GM23338 (cell line): ENCODE data around the gene PCDHGA9. TPM values are rescaled to one million over a fixed set of nuclear protein-coding genes. Genes with fewer than 3 reads are reported as not detected.

Experiments
- ATAC-seq: fragments of 200-7000 bp; cut with Tn5 transposase; 3 replicates; pipeline ENCODE4 v1.9.1; 2020
- DNase-seq: peaks from one replicate; pipeline ENCODE4 v3.0.0-alpha.2; 2015; ENCODE audit warnings: low spot score
- H2AFZ ChIP-seq: fragments of 200-600 bp; sonication (generic); 2 replicates; pipeline ENCODE4 v1.8.0; 2016; ENCODE audit warnings: antibody characterized with exemption, mild to moderate bottlenecking, moderate library complexity
- H3F3A ChIP-seq: fragments of 200-600 bp; sonication (generic); replicated peaks from 2 replicates; pipeline ENCODE4 v1.8.0; 2017; ENCODE audit warnings: antibody characterized with exemption, mixed run types, low read depth
- H3K27ac ChIP-seq: fragments of 200-600 bp; sonication (generic); 2 replicates; pipeline ENCODE4 v1.6.1; 2016; ENCODE audit warnings: low read depth
- H3K27me3 ChIP-seq: fragments of 200-600 bp; sonication (generic); 2 replicates; pipeline ENCODE4 v1.8.0; 2016; ENCODE audit warnings: mild to moderate bottlenecking, mixed run types, moderate library complexity; ENCODE audit not compliant: insufficient read depth
- H3K36me3 ChIP-seq: fragments of 200-600 bp; sonication (generic); 2 replicates; pipeline ENCODE4 v1.8.0; 2016; ENCODE audit warnings: mild to moderate bottlenecking; ENCODE audit not compliant: insufficient read depth
- H3K4me1 ChIP-seq: fragments of 200-600 bp; sonication (generic); 2 replicates; pipeline ENCODE4 v1.8.0; 2016; ENCODE audit warnings: mild to moderate bottlenecking, moderate library complexity; ENCODE audit not compliant: insufficient read depth
- H3K4me2 ChIP-seq: fragments of 200-600 bp; sonication (generic); 2 replicates; pipeline ENCODE4 v1.7.1; 2017; ENCODE audit warnings: mixed run types
- H3K4me3 ChIP-seq: fragments of 200-600 bp; sonication (generic); 2 replicates; pipeline ENCODE4 v1.6.1; 2016; ENCODE audit warnings: mixed run types
- H3K79me2 ChIP-seq: fragments of 200-600 bp; sonication (generic); replicated peaks from 2 replicates; pipeline ENCODE4 v1.8.0; 2017; ENCODE audit warnings: mild to moderate bottlenecking; ENCODE audit not compliant: insufficient read depth
- H3K9me2 ChIP-seq: fragments of 200-600 bp; sonication (generic); 2 replicates; pipeline ENCODE4 v1.8.0; 2017; ENCODE audit not compliant: insufficient read depth
- H4K20me1 ChIP-seq: fragments of 200-600 bp; sonication (generic); replicated peaks from 2 replicates; pipeline ENCODE4 v1.8.0; 2017; ENCODE audit warnings: mild to moderate bottlenecking; ENCODE audit not compliant: insufficient read depth
- H3K27ac Mint-ChIP-seq: 2 replicates; pipeline ENCODE4 v1.8.0; 2020; ENCODE audit warnings: inconsistent platforms, mild to moderate bottlenecking, moderate library complexity, mixed read lengths
- H3K27me3 Mint-ChIP-seq: 3 replicates; pipeline ENCODE4 v1.8.0; 2022; ENCODE audit warnings: low read depth, mild to moderate bottlenecking, moderate library complexity, mixed read lengths, inconsistent platforms; ENCODE audit not compliant: insufficient read depth, poor library complexity
- H3K36me3 Mint-ChIP-seq: 3 replicates; pipeline ENCODE4 v1.8.0; 2021; ENCODE audit warnings: low read depth, mild to moderate bottlenecking, inconsistent platforms, moderate library complexity, mixed read lengths
- H3K4me1 Mint-ChIP-seq: 3 replicates; pipeline ENCODE4 v1.8.0; 2020; ENCODE audit warnings: mild to moderate bottlenecking, inconsistent platforms, mixed read lengths
- H3K4me3 Mint-ChIP-seq: 3 replicates; pipeline ENCODE4 v1.8.0; 2021; ENCODE audit warnings: moderate library complexity, mild to moderate bottlenecking, inconsistent platforms, mixed read lengths
- H3K9me3 Mint-ChIP-seq: 3 replicates; pipeline ENCODE4 v1.8.0; 2020; ENCODE audit warnings: moderate library complexity, mild to moderate bottlenecking, inconsistent platforms, mixed read lengths
- EZH2 ChIP-seq: fragments of 200-600 bp; sonication (generic); IDR thresholded peaks from one replicate; pipeline ENCODE4 v1.8.0; 2017; ENCODE audit warnings: antibody characterized with exemption, mild to moderate bottlenecking, low read depth; ENCODE audit not compliant: unreplicated experiment
- JUNB ChIP-seq: IDR thresholded peaks from one replicate; pipeline ENCODE4 v1.6.1; 2016; ENCODE audit warnings: antibody characterized with exemption; ENCODE audit not compliant: unreplicated experiment
- REST ChIP-seq: IDR thresholded peaks from one replicate; pipeline ENCODE4 v1.6.1; 2018; ENCODE audit warnings: antibody characterized with exemption; ENCODE audit not compliant: unreplicated experiment
- polyA plus RNA-seq: library from polyadenylated mRNA; unstranded; fragments of >200 nt; fragmentation: Nextera tagmentation; extraction: Ambion mirVana; gene quantifications from 2 replicates; pipeline ENCODE4 v1.2.1, GENCODE V29; 2016
- total RNA-seq: library from RNA; depleted of rRNA; stranded (reverse); fragments of >200 nt; shearing (Covaris generic); gene quantifications from 2 replicates; pipeline ENCODE4 v1.2.3, GENCODE V29; 2014
- TF ChIP-seq, protein P1 (sequence below): fragments of 250-450 bp; sonication (Bioruptor Pico); IDR thresholded peaks from 2 replicates; pipeline ENCODE4 v1.5.0; 2020; ENCODE audit warnings: mild to moderate bottlenecking, moderate library complexity

Gene PCDHGA9
- total and polyA plus RNA-seq, 2 experiments from 2014 or later: 0.50 to 5.5 TPM

DNA sequence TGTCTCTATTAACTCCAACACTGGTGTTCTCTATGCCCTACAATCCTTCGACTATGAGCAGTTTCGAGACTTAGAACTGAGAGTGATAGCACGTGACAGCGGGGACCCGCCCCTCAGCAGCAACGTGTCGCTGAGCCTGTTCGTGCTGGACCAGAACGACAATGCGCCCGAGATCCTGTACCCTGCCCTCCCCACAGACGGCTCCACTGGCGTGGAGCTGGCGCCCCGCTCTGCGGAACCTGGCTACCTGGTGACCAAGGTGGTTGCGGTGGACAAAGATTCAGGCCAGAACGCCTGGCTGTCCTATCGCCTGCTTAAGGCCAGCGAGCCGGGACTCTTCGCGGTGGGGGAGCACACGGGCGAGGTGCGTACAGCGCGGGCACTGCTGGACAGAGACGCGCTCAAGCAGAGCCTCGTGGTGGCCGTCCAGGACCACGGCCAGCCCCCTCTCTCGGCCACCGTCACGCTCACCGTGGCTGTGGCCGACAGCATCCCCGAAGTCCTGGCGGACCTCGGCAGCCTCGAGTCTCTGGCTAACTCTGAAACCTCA, 20.2 kb downstream of the PCDHGA9 start:
- Histone ChIP-seq H3K4me1 (no peaks in the 10 kb centered on the region), H3K4me2 (no peak overlapping the region), H3K36me3 (no peaks in the 10 kb centered on the region), H3K27me3 (peaks cover 20% of the 10 kb centered on the region), H3K79me2 (no peaks in the 10 kb centered on the region; the same call in 1 of the 2 replicates), H3K27ac (no peak overlapping the region), H2AFZ (no peak overlapping the region), H3F3A (no peaks in the 10 kb centered on the region), H4K20me1 (no peaks in the 10 kb centered on the region), H3K9me2 (no peaks in the 10 kb centered on the region), H3K4me3 (no peak overlapping the region)
- Mint-ChIP-seq H3K4me1 (peaks cover 7% of the 10 kb centered on the region), H3K36me3 (peaks cover 90% of the 10 kb centered on the region), H3K27me3 (peaks cover 24% of the 10 kb centered on the region), H3K9me3 (peaks cover 85% of the 10 kb centered on the region), H3K4me3 (no peak overlapping the region), H3K27ac (no peak overlapping the region)
- DNase-seq (no peak), ATAC-seq (no peak)
- TF ChIP-seq JUNB (no peak), EZH2 (no peak), REST (peak; percentile 48)
- TF ChIP-seq, protein P1, sequence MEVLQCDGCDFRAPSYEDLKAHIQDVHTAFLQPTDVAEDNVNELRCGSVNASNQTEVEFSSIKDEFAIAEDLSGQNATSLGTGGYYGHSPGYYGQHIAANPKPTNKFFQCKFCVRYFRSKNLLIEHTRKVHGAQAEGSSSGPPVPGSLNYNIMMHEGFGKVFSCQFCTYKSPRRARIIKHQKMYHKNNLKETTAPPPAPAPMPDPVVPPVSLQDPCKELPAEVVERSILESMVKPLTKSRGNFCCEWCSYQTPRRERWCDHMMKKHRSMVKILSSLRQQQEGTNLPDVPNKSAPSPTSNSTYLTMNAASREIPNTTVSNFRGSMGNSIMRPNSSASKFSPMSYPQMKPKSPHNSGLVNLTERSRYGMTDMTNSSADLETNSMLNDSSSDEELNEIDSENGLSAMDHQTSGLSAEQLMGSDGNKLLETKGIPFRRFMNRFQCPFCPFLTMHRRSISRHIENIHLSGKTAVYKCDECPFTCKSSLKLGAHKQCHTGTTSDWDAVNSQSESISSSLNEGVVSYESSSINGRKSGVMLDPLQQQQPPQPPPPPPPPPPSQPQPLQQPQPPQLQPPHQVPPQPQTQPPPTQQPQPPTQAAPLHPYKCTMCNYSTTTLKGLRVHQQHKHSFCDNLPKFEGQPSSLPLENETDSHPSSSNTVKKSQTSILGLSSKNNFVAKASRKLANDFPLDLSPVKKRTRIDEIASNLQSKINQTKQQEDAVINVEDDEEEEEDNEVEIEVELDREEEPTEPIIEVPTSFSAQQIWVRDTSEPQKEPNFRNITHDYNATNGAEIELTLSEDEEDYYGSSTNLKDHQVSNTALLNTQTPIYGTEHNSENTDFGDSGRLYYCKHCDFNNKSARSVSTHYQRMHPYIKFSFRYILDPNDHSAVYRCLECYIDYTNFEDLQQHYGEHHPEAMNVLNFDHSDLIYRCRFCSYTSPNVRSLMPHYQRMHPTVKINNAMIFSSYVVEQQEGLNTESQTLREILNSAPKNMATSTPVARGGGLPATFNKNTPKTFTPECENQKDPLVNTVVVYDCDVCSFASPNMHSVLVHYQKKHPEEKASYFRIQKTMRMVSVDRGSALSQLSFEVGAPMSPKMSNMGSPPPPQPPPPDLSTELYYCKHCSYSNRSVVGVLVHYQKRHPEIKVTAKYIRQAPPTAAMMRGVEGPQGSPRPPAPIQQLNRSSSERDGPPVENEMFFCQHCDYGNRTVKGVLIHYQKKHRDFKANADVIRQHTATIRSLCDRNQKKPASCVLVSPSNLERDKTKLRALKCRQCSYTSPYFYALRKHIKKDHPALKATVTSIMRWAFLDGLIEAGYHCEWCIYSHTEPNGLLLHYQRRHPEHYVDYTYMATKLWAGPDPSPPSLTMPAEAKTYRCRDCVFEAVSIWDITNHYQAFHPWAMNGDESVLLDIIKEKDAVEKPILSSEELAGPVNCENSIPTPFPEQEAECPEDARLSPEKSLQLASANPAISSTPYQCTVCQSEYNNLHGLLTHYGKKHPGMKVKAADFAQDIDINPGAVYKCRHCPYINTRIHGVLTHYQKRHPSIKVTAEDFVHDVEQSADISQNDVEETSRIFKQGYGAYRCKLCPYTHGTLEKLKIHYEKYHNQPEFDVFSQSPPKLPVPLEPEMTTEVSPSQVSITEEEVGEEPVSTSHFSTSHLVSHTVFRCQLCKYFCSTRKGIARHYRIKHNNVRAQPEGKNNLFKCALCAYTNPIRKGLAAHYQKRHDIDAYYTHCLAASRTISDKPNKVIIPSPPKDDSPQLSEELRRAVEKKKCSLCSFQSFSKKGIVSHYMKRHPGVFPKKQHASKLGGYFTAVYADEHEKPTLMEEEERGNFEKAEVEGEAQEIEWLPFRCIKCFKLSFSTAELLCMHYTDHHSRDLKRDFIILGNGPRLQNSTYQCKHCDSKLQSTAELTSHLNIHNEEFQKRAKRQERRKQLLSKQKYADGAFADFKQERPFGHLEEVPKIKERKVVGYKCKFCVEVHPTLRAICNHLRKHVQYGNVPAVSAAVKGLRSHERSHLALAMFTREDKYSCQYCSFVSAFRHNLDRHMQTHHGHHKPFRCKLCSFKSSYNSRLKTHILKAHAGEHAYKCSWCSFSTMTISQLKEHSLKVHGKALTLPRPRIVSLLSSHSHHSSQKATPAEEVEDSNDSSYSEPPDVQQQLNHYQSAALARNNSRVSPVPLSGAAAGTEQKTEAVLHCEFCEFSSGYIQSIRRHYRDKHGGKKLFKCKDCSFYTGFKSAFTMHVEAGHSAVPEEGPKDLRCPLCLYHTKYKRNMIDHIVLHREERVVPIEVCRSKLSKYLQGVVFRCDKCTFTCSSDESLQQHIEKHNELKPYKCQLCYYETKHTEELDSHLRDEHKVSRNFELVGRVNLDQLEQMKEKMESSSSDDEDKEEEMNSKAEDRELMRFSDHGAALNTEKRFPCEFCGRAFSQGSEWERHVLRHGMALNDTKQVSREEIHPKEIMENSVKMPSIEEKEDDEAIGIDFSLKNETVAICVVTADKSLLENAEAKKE (CRISPR knock-in tag): no peak
